SK-N-SH treated with all-trans-retinoic acid at 6 μM for 48 hours (cell line): ENCODE data around the gene MS4A14.

ENCODE experiments used
- ATAC-seq: fragments of 200-7000 bp; cut with Tn5 transposase; 3 replicates; pipeline ENCODE4 v1.9.1; 2020; ENCODE audit warnings: mild to moderate bottlenecking, moderate library complexity
- ARNTL ChIP-seq: fragments of 450-650 bp; formaldehyde crosslinking; IDR thresholded peaks from 2 replicates; pipeline ENCODE4 v1.5.0; 2020; ENCODE audit warnings: low read depth, mild to moderate bottlenecking, moderate library complexity, borderline replicate concordance
- CREB5 ChIP-seq: fragments of 250-450 bp; sonication (Bioruptor Pico); IDR thresholded peaks from 2 replicates; pipeline ENCODE4 v1.5.1; 2020; ENCODE audit warnings: low read depth, mild to moderate bottlenecking, moderate library complexity
- CSDC2 ChIP-seq: fragments of 250-450 bp; sonication (Bioruptor Pico); IDR thresholded peaks from 2 replicates; pipeline ENCODE4 v1.5.0; 2020; ENCODE audit warnings: mild to moderate bottlenecking, moderate library complexity
- CSRNP3 ChIP-seq: fragments of 250-450 bp; sonication (Bioruptor Pico); IDR thresholded peaks from 2 replicates; pipeline ENCODE4 v1.5.1; 2021; ENCODE audit warnings: mild to moderate bottlenecking, moderate library complexity
- ESRRG ChIP-seq: fragments of 250-450 bp; sonication (Bioruptor Pico); IDR thresholded peaks from 2 replicates; pipeline ENCODE4 v1.6.1; 2021; ENCODE audit warnings: mild to moderate bottlenecking
- GLIS3 ChIP-seq: fragments of 250-450 bp; sonication (Bioruptor Pico); IDR thresholded peaks from 2 replicates; pipeline ENCODE4 v1.5.0; 2020; ENCODE audit warnings: mild to moderate bottlenecking, moderate library complexity
- ISL1 ChIP-seq: fragments of 250-450 bp; sonication (Bioruptor Pico); IDR thresholded peaks from 2 replicates; pipeline ENCODE4 v2.1.2; 2022; ENCODE audit warnings: mild to moderate bottlenecking, moderate library complexity
- OSR1 ChIP-seq: fragments of 250-450 bp; sonication (Bioruptor Pico); IDR thresholded peaks from 2 replicates; pipeline ENCODE4 v1.8.0; 2022; ENCODE audit warnings: moderate library complexity, mild to moderate bottlenecking, inconsistent platforms
- PATZ1 ChIP-seq: fragments of 250-450 bp; sonication (Bioruptor Pico); IDR thresholded peaks from 2 replicates; pipeline ENCODE4 v1.8.0; 2020; ENCODE audit warnings: mild to moderate bottlenecking, moderate library complexity, borderline replicate concordance
- PPARA ChIP-seq: fragments of 250-450 bp; sonication (Bioruptor Pico); IDR thresholded peaks from 2 replicates; pipeline ENCODE4 v1.5.0; 2020; ENCODE audit warnings: mild to moderate bottlenecking, borderline replicate concordance
- RARB ChIP-seq: fragments of 250-450 bp; sonication (Bioruptor Pico); IDR thresholded peaks from 2 replicates; pipeline ENCODE4 v1.8.0; 2021; ENCODE audit warnings: mild to moderate bottlenecking, moderate library complexity
- SNAI2 ChIP-seq: fragments of 250-450 bp; sonication (Bioruptor Pico); IDR thresholded peaks from 2 replicates; pipeline ENCODE4 v1.5.0; 2020; ENCODE audit warnings: mild to moderate bottlenecking, moderate library complexity
- TCF4 ChIP-seq: fragments of 250-450 bp; sonication (Bioruptor Pico); IDR thresholded peaks from 2 replicates; pipeline ENCODE4 v1.8.0; 2021; ENCODE audit warnings: mild to moderate bottlenecking, moderate library complexity, borderline replicate concordance
- TOX ChIP-seq: fragments of 250-450 bp; sonication (Bioruptor Pico); IDR thresholded peaks from 2 replicates; pipeline ENCODE4 v1.8.0; 2021; ENCODE audit warnings: mild to moderate bottlenecking, moderate library complexity, borderline replicate concordance
- TSHZ2 ChIP-seq: fragments of 250-450 bp; sonication (Bioruptor Pico); IDR thresholded peaks from 2 replicates; pipeline ENCODE4 v1.5.0; 2020; ENCODE audit warnings: mild to moderate bottlenecking, moderate library complexity
- ZC3H10 ChIP-seq: fragments of 250-450 bp; sonication (Bioruptor Pico); IDR thresholded peaks from 2 replicates; pipeline ENCODE4 v1.5.1; 2021; ENCODE audit warnings: mild to moderate bottlenecking, moderate library complexity
- ZFP3 ChIP-seq: fragments of 250-450 bp; sonication (Bioruptor Pico); IDR thresholded peaks from 2 replicates; pipeline ENCODE4 v1.5.0; 2020; ENCODE audit warnings: mild to moderate bottlenecking, moderate library complexity
- ZFP30 ChIP-seq: fragments of 450-650 bp; formaldehyde crosslinking; IDR thresholded peaks from 2 replicates; pipeline ENCODE4 v1.5.0; 2022; ENCODE audit warnings: mild to moderate bottlenecking, moderate library complexity
- ZNF565 ChIP-seq: fragments of 450-650 bp; formaldehyde crosslinking; conservative IDR thresholded peaks from 2 replicates; pipeline ENCODE4 v1.5.0; 2020; ENCODE audit warnings: low read depth, mild to moderate bottlenecking, moderate library complexity

The MS4A14 gene

GRCh38 chr11:60396382-60396781, at the start of gene MS4A14:
Gene MS4A14 (plus strand): TSS chr11:60396459. CDS start chr11:60396579, 120 bp downstream.
- ATAC-seq, result no peak
- TF ChIP-seq TOX (CRISPR knock-in tag) (no peak), SNAI2 (CRISPR knock-in tag) (no peak), OSR1 (CRISPR knock-in tag) (no peak), TCF4 (no peak), ZFP3 (CRISPR knock-in tag) (no peak), PATZ1 (CRISPR knock-in tag) (no peak), ISL1 (CRISPR knock-in tag) (no peak), CREB5 (CRISPR knock-in tag) (no peak), CSRNP3 (no peak), ESRRG (CRISPR knock-in tag) (no peak), PPARA (no peak), CSDC2 (CRISPR knock-in tag) (no peak)
- TF ChIP-seq, all 23 proteins: peak for 0

GRCh38 chr11:60347084-60347797, 49.0 kb upstream of the MS4A14 start:
- TF ChIP-seq CREB5 (CRISPR knock-in tag) (no peak), CSRNP3 (no peak), OSR1 (CRISPR knock-in tag) (no peak), PPARA (no peak), ISL1 (CRISPR knock-in tag) (no peak), TSHZ2 (CRISPR knock-in tag) (no peak), ZNF565 (no peak), TCF4 (no peak), SNAI2 (CRISPR knock-in tag) (no peak), TOX (CRISPR knock-in tag) (no peak), CSDC2 (CRISPR knock-in tag) (no peak), ZFP3 (CRISPR knock-in tag) (no peak), ZC3H10 (CRISPR knock-in tag) (no peak), RARB (no peak), ZFP30 (CRISPR knock-in tag) (no peak), ARNTL (CRISPR knock-in tag) (no peak), PATZ1 (CRISPR knock-in tag) (no peak), GLIS3 (CRISPR knock-in tag) (no peak), ESRRG (CRISPR knock-in tag) (no peak)
- no peak for ATAC-seq
